Heart right ventricle (tissue), 16 donors: ENCODE data around the gene KIF25. TPM values are rescaled to one million over a fixed set of nuclear protein-coding genes. Genes with fewer than 3 reads are reported as not detected.

ENCODE experiments used
- ATAC-seq, 8 donors: fragments of 200-7000 bp; cut with Tn5 transposase; one replicate each; pipeline ENCODE4 v1.9.1; 2020; ENCODE audit warnings: mild to moderate bottlenecking in 8 of 8, moderate library complexity in 8 of 8, moderate number of reproducible peaks in 1 of 8
- DNase-seq, 2 donors: peaks; one replicate each; pipeline ENCODE4 v3.0.0-alpha.2; 2020
- H3K27ac ChIP-seq, 10 donors: fragments of 200-600 bp; sonication (generic) in 2 of 10; one replicate each; pipeline versions ENCODE4 v1.5.0 to v1.8.0; 2020 to 2022; ENCODE audit warnings: mild to moderate bottlenecking in 3 of 10
- H3K27me3 ChIP-seq, 7 donors: fragments of 200-600 bp; one replicate each; pipeline ENCODE4 v1.8.0; 2021 to 2022; ENCODE audit warnings: mild to moderate bottlenecking in 2 of 7
- H3K36me3 ChIP-seq, 9 donors: fragments of 200-600 bp; sonication (generic) in 1 of 9; one replicate each; pipeline versions ENCODE4 v1.5.0 to v1.8.0; 2020 to 2022; ENCODE audit warnings: mild to moderate bottlenecking in 2 of 9
- H3K4me1 ChIP-seq, 9 donors: fragments of 200-600 bp; sonication (generic) in 1 of 9; one replicate each; pipeline versions ENCODE4 v1.5.0 to v1.8.0; 2020 to 2022; ENCODE audit warnings: mild to moderate bottlenecking in 4 of 9
- H3K4me3 ChIP-seq, 10 donors: fragments of 200-600 bp; sonication (generic) in 2 of 10; one replicate each; pipeline versions ENCODE4 v1.5.0 to v1.8.0; 2020 to 2022; ENCODE audit warnings: mild to moderate bottlenecking in 7 of 10, moderate library complexity in 2 of 10
- H3K9me3 ChIP-seq, 11 donors: fragments of 200-600 bp in 10 of 11; sonication (generic) in 2 of 11; one replicate each; pipeline versions ENCODE4 v1.5.0 to v1.8.0; 2013 to 2022; ENCODE audit warnings: mild to moderate bottlenecking in 2 of 11, control low read depth in 1 of 11, moderate library complexity in 1 of 11
- WGBS, 2 donors: extraction: QIAGEN DNeasy Blood & Tissue Kit; methylation state at CpG; one replicate each; pipeline ENCODE4 v1.1.7; 2013; ENCODE audit warnings: inconsistent platforms in 1 of 2; 5-methylcytosine and 5-hydroxymethylcytosine counted together
- intact Hi-C, 10 donors: fragments of 100-400 bp; cut with DNase I; formaldehyde crosslinking; loops; one replicate each; pipeline versions ENCODE4 v1.11.1 to v1.14.2; 2022
- polyA plus RNA-seq, 2 donors: library from polyadenylated mRNA; stranded (reverse); fragments of 200-250 nt; gene quantifications; one replicate each; pipeline ENCODE4 v1.2.3, GENCODE V29; 2013
- total RNA-seq, 10 donors: library from RNA; stranded (reverse); fragmentation: NEBNext Ultra II Directional in 3 of 10; extraction: Animal tissue kit (Norgen Biotek cat#: 25700) in 3 of 10; gene quantifications; one replicate each; pipeline versions ENCODE4 v1.2.1 to v1.2.4, GENCODE V29; 2021 to 2023
- TF ChIP-seq, protein P1 (sequence below), 9 donors: fragments of 200-600 bp; sonication (generic) in 2 of 9; IDR thresholded peaks; one replicate each; pipeline versions ENCODE4 v1.5.0 to v1.8.0; 2021 to 2022; ENCODE audit warnings: antibody characterized with exemption in 9 of 9, mild to moderate bottlenecking in 5 of 9, moderate library complexity in 1 of 9
- donor health status: Arrhythmogenic right ventricular cardiomyopathy.
- donor health status: ischemic (EF 13 %, LVEDD 7.1; RV severe dilation, severe dysfunction).
- donor health status: healthy with polysubstance abuse.
- donor health status: DM: no; HTN: yes; CAD: no.
- donor health status: DM: no; HTN: no; CAD: no.
- donor health status: ischemic (EF 25% LVEDD 6.9; RV normal size, moderate dysfunction).
- donor health status: ischemic (EF 25% LVEDD 5.7; RV mildly dilated, moderate dysfunction).
- donor health status: healthy.
- donor health status: DM: yes; HTN: yes; CAD: no.
- donor health status: Ischemic cardiomyopathy.
- donor health status: ischemic (EF 35%, LVEDD 5.7; RV mildly dilated, moderate dysfunction).
- donor health status: nonischemic (EF 11% LVEDD 7.7; RV severe dilation, severe dysfunction).
- donor health status: DM: yes; HTN: yes; CAD: no.
- donor health status: PGD.
- donor health status: ischemic (EF 29% LVEDD 5.4; RV normal size, mild dysfunction).
- donor health status: nonischemic (EF 23%, LVEDD 6.1; RV moderate dilation, normal function).

Gene KIF25
- total and polyA plus RNA-seq, 12 donors, result 0.18 to 0.95 (median 0.39) TPM; not detected in 4

DNA sequence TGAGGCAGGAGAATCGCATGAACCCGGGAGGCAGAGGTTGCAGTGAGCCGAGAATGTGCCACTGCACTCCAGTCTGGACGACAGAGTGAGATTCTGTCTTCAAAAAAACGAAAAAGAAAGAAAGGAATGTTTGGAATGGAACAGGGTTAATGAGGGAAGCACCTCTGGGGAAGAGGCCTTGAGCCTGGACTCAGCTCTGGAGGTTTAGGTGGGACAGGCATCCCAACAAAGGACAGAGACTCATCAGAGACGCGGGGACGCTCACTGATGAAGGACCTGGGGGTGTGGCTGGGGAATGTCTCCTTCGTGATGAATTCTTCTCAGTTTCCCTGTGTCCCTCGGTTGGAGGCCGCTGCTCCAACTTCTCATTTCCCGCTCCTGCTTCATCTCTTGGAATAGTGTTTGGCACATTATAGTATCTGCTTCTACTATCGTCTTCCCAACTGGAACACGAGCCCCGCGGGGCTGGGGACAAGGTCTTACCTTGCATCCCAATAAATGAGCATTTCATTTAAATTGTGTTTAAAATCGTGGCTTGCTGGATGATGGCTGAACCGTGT lies 27.6 kb downstream of the KIF25 start:
- ATAC-seq (no peak), DNase-seq (no peak)
- Histone ChIP-seq H3K9me3 (no peaks in the 10 kb centered on the region), H3K36me3 (no peaks in the 10 kb centered on the region), H3K4me1 (peaks cover 0 to 8% (median 0%) of the 10 kb centered on the region in 9 donors), H3K27ac (no peak overlapping the region), H3K27me3 (no peaks in the 10 kb centered on the region), H3K4me3 (no peak overlapping the region)
- WGBS, 2 donors, result 89 to 90% methylated on average over 18 of the region's 18 CpGs
- TF ChIP-seq, protein P1, sequence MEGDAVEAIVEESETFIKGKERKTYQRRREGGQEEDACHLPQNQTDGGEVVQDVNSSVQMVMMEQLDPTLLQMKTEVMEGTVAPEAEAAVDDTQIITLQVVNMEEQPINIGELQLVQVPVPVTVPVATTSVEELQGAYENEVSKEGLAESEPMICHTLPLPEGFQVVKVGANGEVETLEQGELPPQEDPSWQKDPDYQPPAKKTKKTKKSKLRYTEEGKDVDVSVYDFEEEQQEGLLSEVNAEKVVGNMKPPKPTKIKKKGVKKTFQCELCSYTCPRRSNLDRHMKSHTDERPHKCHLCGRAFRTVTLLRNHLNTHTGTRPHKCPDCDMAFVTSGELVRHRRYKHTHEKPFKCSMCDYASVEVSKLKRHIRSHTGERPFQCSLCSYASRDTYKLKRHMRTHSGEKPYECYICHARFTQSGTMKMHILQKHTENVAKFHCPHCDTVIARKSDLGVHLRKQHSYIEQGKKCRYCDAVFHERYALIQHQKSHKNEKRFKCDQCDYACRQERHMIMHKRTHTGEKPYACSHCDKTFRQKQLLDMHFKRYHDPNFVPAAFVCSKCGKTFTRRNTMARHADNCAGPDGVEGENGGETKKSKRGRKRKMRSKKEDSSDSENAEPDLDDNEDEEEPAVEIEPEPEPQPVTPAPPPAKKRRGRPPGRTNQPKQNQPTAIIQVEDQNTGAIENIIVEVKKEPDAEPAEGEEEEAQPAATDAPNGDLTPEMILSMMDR (IDR thresholded peaks at IDR 0.05), result no peak
- intact Hi-C loops, result no loop called here

DNA sequence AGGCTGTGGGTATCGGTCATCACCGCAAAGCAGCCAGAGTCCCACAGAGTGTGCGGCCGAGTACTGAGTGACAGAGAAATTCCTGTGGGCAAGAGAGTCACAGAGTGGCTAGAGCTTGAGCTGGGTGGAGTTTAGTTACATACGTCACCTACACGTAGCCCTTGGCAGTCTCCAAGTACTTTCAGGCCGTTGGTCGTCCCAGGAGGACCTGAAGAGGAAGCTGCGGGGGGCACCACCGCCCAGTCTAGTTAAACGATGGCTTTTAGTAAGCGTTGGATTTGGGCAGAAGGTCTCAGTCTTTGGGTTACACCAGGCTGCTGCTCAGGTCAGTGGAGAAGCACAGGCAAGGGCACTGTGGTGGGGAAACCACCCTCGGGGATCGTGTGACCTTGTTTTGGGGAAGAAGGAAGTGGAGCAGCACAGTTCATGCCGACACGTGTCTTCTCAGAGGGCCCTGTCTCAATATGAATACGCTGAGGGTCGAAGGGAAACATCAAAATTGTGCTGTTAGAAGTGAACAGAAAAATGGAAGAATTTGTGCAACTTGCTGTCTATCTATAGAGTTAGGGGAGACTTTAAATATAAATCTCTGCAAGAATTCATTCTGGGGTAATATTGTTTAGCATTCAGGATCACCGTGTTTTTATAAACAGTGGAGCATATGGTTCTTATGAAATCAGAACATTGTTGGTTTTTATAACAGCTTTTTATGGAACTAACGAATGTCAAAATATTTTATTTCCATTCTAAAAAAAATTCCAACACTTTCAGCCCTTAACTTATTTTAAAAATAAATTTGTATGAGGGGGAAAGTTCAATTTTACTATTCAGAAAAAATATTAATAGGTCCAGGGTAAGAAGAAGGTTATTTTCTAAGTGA lies 28.6 kb downstream of the KIF25 start:
- 92 to 93% methylated on average over 20 of the region's 20 CpGs for WGBS, 2 donors
- Histone ChIP-seq H3K4me1 (peaks cover 0 to 16% (median 6%) of the 10 kb centered on the region in 9 donors), H3K9me3 (no peaks in the 10 kb centered on the region), H3K4me3 (no peak overlapping the region), H3K36me3 (no peaks in the 10 kb centered on the region), H3K27ac (no peak overlapping the region), H3K27me3 (no peaks in the 10 kb centered on the region)
- intact Hi-C loops, result no loop called here
- no peak for ATAC-seq
- TF ChIP-seq, protein P1 (IDR thresholded peaks at IDR 0.05), result no peak
- DNase-seq, result no peak

DNA sequence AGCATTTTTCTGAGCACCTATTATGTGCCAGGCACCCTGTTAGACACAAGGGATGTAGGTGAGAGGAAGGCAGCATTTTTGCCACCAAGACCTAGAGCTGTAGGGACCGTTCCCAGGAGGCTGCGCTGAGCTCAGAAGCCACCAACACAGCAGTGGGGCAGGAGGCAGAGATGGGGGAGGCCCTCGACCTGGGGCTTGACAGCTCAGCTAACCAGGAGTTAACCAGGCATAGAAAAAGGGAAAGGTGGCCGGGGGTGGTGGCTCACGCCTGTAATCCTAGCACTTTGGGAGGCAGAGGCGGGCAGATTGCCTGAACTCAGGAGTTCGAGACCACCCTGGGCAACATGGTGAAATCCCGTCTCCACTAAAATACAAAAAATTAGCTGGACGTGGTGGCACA lies 29.5 kb downstream of the KIF25 start:
- TF ChIP-seq, protein P1 (IDR thresholded peaks at IDR 0.05), result no peak
- Histone ChIP-seq H3K9me3 (no peaks in the 10 kb centered on the region), H3K4me3 (no peak overlapping the region), H3K36me3 (no peaks in the 10 kb centered on the region), H3K4me1 (peaks cover 0 to 25% (median 15%) of the 10 kb centered on the region in 9 donors), H3K27ac (no peak overlapping the region), H3K27me3 (no peaks in the 10 kb centered on the region)
- WGBS, 2 donors, result 95 to 97% methylated on average over 9 of the region's 9 CpGs
- DNase-seq (no peak), ATAC-seq (no peak)
- intact Hi-C loops, result no loop called here

DNA sequence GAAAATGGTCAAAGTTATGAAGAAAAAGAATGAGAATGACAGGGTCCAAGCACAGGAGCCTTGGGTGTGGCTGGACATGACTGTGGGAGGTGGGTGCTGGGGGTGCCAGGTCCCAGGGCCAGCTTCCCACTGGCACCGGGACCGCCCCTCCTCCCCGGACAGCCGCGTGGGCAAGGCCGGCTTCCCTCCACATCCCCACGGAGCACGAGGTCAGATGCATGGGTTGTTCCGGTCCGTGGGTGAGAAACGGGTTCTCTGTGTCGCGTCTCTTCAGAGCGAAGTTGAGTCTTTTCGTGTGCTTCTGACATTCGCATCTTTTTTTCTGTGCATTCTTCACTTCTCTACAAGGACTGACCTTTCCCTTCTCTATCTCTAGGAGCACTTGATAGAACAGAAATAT lies 30.1 kb downstream of the KIF25 start:
- Histone ChIP-seq H3K9me3 (no peaks in the 10 kb centered on the region), H3K36me3 (no peaks in the 10 kb centered on the region), H3K27me3 (no peaks in the 10 kb centered on the region), H3K4me3 (no peak overlapping the region), H3K4me1 (peaks cover 0 to 31% (median 21%) of the 10 kb centered on the region in 9 donors), H3K27ac (no peak overlapping the region)
- 92 to 93% methylated on average over 16 of the region's 16 CpGs for WGBS, 2 donors
- TF ChIP-seq, protein P1 (IDR thresholded peaks at IDR 0.05), result no peak
- DNase-seq (no peak), ATAC-seq (no peak)
- intact Hi-C loops, result no loop called here
